DOHH2 (cell line): ENCODE measurements around the gene PPA1.

ENCODE experiments used
- H3F3A ChIP-seq: fragments of 200-600 bp; sonication (generic), shearing (Covaris generic); 2 replicates; pipeline ENCODE4 v1.6.0; 2016; ENCODE audit warnings: antibody characterized with exemption, mild to moderate bottlenecking; ENCODE audit not compliant: control insufficient read depth, insufficient read depth
- H3K27ac ChIP-seq: fragments of 200-600 bp; sonication (generic); 2 replicates; pipeline ENCODE4 v1.5.1; 2014; ENCODE audit warnings: low read depth, mild to moderate bottlenecking, low read length, moderate library complexity
- H3K27me3 ChIP-seq: fragments of 200-600 bp; sonication (generic); 2 replicates; pipeline ENCODE4 v1.6.1; 2014; ENCODE audit warnings: mild to moderate bottlenecking, low read length, mixed read lengths; ENCODE audit not compliant: control insufficient read depth
- H3K36me3 ChIP-seq: fragments of 200-600 bp; sonication (generic); 2 replicates; pipeline ENCODE4 v1.6.1; 2014; ENCODE audit warnings: mild to moderate bottlenecking, low read length, moderate library complexity, mixed read lengths; ENCODE audit not compliant: control insufficient read depth
- H3K4me1 ChIP-seq: fragments of 200-600 bp; sonication (generic); 2 replicates; pipeline ENCODE4 v1.6.1; 2014; ENCODE audit warnings: mild to moderate bottlenecking, low read length, mixed read lengths; ENCODE audit not compliant: control insufficient read depth
- H3K4me2 ChIP-seq: fragments of 200-600 bp; sonication (generic); 2 replicates; pipeline ENCODE4 v1.6.0; 2014; ENCODE audit warnings: mild to moderate bottlenecking, low read length, moderate library complexity
- H3K4me3 ChIP-seq: fragments of 200-600 bp; sonication (generic); 2 replicates; pipeline ENCODE4 v1.5.1; 2014; ENCODE audit warnings: mild to moderate bottlenecking, low read length, mixed read lengths
- H3K79me2 ChIP-seq: fragments of 200-600 bp; sonication (generic); 2 replicates; pipeline ENCODE4 v1.6.1; 2014; ENCODE audit warnings: mild to moderate bottlenecking, low read length, mixed read lengths; ENCODE audit not compliant: control insufficient read depth
- H3K9me2 ChIP-seq: fragments of 200-600 bp; sonication (generic); replicated peaks from 2 replicates; pipeline ENCODE4 v1.6.1; 2014; ENCODE audit warnings: mild to moderate bottlenecking, low read length, mixed read lengths; ENCODE audit not compliant: control insufficient read depth
- H3K9me3 ChIP-seq: fragments of 200-600 bp; sonication (generic); 2 replicates; pipeline ENCODE4 v1.6.1; 2014; ENCODE audit warnings: antibody characterized with exemption, low read length, mixed read lengths; ENCODE audit not compliant: control insufficient read depth, insufficient read depth
- H4K20me1 ChIP-seq: fragments of 200-600 bp; sonication (generic); 2 replicates; pipeline ENCODE4 v1.6.0; 2014; ENCODE audit warnings: low read depth, mild to moderate bottlenecking, antibody characterized with exemption, low read length, moderate library complexity; ENCODE audit not compliant: control insufficient read depth, insufficient read depth
- CTCF ChIP-seq: fragments of 200-600 bp; sonication (generic); IDR thresholded peaks from one replicate; pipeline ENCODE4 v1.5.1; 2014; ENCODE audit warnings: antibody characterized with exemption, mild to moderate bottlenecking, low read depth, low read length; ENCODE audit not compliant: poor library complexity, severe bottlenecking
- EZH2phosphoT487 ChIP-seq: fragments of 200-600 bp; sonication (generic); IDR thresholded peaks from 2 replicates; pipeline ENCODE4 v1.6.1; 2017; ENCODE audit warnings: borderline replicate concordance, mild to moderate bottlenecking, antibody characterized with exemption, low read length, moderate library complexity, mixed read lengths

PPA1 gene

GRCh38 chr10:70271996-70272924 is 39.0 kb upstream of the PPA1 start:
- Histone ChIP-seq H4K20me1 (no peaks in the 10 kb centered on the region), H3K79me2 (no peaks in the 10 kb centered on the region), H3K4me3 (no peak overlapping the region), H3K4me1 (peaks cover 16% of the 10 kb centered on the region), H3K27ac (no peak overlapping the region), H3K9me3 (peaks cover 5% of the 10 kb centered on the region; the same call in 1 of the 2 replicates), H3K9me2 (no peaks in the 10 kb centered on the region), H3K27me3 (no peaks in the 10 kb centered on the region), H3K36me3 (no peaks in the 10 kb centered on the region), H3K4me2 (no peak overlapping the region), H3F3A (no peaks in the 10 kb centered on the region)
- TF ChIP-seq CTCF (no peak), EZH2phosphoT487 (no peak)

- Histone ChIP-seq H3K9me2 (no peaks in the 10 kb centered on the region), H3K27ac (no peak overlapping the region), H3K27me3 (peaks cover under 1% of the 10 kb centered on the region; the same call in 1 of the 2 replicates), H3K4me2 (no peak overlapping the region), H3K4me3 (no peak overlapping the region), H3K36me3 (no peaks in the 10 kb centered on the region), H4K20me1 (no peaks in the 10 kb centered on the region), H3K9me3 (peaks cover 5% of the 10 kb centered on the region; the same call in 1 of the 2 replicates), H3K4me1 (peaks cover 16% of the 10 kb centered on the region), H3K79me2 (no peaks in the 10 kb centered on the region), H3F3A (no peaks in the 10 kb centered on the region)
- no peak for TF ChIP-seq CTCF
- TF ChIP-seq EZH2phosphoT487 = no peak
These were observed 37.7 kb upstream of the PPA1 start for GRCh38 chr10:70270952-70271351.

- peaks cover 16% of the 10 kb centered on the region for H3K4me1 ChIP-seq
- TF ChIP-seq CTCF (no peak), EZH2phosphoT487 (no peak)
These were observed 36.5 kb upstream of the PPA1 start for GRCh38 chr10:70269741-70270140.

More at GRCh38 chr10:70269741-70270140, 36.5 kb upstream of the PPA1 start:
- H3K36me3 ChIP-seq = no peaks in the 10 kb centered on the region
- no peaks in the 10 kb centered on the region for H3K79me2 ChIP-seq
- no peaks in the 10 kb centered on the region for H3K9me3 ChIP-seq
- H3K4me3 ChIP-seq = no peak overlapping the region
- H3K9me2 ChIP-seq = no peaks in the 10 kb centered on the region
- H3F3A ChIP-seq = no peaks in the 10 kb centered on the region
- H3K27me3 ChIP-seq = peaks cover 4% of the 10 kb centered on the region
- H4K20me1 ChIP-seq = no peaks in the 10 kb centered on the region
- H3K4me2 ChIP-seq = no peak overlapping the region
- H3K27ac ChIP-seq = no peak overlapping the region
